Epithelial cell of esophagus (primary cell): ENCODE results near the gene RIMBP3C.
"Not testable (repeated sequence)": the region's sequence is repeated elsewhere in the genome, so short reads cannot be mapped to it uniquely, and the experiment has no call there.

Experiments used
- DNase-seq: peaks from one replicate; pipeline ENCODE4 v3.0.0; 2010; ENCODE audit warnings: low read depth
- H3K4me3 ChIP-seq: 2 replicates; pipeline ENCODE4 v1.5.1; 2011; ENCODE audit warnings: mild to moderate bottlenecking, low read length, control low read depth
- TF ChIP-seq, protein P1 (sequence below): IDR thresholded peaks from 2 replicates; pipeline ENCODE4 v1.5.1; 2011; ENCODE audit warnings: low read depth, mild to moderate bottlenecking, low read length, control low read depth, inconsistent platforms; ENCODE audit not compliant: insufficient read depth; ENCODE audit errors: missing control alignments

The RIMBP3C gene, protein sequence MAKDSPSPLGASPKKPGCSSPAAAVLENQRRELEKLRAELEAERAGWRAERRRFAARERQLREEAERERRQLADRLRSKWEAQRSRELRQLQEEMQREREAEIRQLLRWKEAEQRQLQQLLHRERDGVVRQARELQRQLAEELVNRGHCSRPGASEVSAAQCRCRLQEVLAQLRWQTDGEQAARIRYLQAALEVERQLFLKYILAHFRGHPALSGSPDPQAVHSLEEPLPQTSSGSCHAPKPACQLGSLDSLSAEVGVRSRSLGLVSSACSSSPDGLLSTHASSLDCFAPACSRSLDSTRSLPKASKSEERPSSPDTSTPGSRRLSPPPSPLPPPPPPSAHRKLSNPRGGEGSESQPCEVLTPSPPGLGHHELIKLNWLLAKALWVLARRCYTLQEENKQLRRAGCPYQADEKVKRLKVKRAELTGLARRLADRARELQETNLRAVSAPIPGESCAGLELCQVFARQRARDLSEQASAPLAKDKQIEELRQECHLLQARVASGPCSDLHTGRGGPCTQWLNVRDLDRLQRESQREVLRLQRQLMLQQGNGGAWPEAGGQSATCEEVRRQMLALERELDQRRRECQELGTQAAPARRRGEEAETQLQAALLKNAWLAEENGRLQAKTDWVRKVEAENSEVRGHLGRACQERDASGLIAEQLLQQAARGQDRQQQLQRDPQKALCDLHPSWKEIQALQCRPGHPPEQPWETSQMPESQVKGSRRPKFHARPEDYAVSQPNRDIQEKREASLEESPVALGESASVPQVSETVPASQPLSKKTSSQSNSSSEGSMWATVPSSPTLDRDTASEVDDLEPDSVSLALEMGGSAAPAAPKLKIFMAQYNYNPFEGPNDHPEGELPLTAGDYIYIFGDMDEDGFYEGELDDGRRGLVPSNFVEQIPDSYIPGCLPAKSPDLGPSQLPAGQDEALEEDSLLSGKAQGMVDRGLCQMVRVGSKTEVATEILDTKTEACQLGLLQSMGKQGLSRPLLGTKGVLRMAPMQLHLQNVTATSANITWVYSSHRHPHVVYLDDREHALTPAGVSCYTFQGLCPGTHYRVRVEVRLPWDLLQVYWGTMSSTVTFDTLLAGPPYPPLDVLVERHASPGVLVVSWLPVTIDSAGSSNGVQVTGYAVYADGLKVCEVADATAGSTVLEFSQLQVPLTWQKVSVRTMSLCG (N-terminal part only)

DNA sequence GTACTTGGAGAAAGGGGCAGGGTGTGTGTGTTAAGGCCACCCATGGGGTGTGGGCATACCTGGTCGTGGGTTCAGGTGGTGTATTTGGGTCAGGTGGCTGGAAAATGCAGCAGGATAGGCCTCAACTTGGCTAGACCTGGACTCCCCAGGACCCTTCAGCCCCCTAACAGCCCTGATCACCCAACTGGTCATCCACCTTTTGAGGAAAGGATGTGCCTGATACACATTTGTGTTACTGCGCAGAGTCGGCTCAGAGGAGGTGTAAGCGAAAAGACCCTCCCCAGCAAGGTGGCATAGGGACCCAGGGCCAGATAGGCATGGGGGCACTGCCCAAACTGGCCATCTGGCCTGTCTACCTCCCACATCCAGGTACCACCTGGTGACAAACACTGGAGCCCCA is at the start of gene RIMBP3C:
Gene RIMBP3C, minus strand, starts transcription at position 101 of the 400 bp plus-strand sequence. CDS start 485 bp downstream, outside the sequence.
- not testable (repeated sequence) for DNase-seq, H3K4me3 ChIP-seq

DNA sequence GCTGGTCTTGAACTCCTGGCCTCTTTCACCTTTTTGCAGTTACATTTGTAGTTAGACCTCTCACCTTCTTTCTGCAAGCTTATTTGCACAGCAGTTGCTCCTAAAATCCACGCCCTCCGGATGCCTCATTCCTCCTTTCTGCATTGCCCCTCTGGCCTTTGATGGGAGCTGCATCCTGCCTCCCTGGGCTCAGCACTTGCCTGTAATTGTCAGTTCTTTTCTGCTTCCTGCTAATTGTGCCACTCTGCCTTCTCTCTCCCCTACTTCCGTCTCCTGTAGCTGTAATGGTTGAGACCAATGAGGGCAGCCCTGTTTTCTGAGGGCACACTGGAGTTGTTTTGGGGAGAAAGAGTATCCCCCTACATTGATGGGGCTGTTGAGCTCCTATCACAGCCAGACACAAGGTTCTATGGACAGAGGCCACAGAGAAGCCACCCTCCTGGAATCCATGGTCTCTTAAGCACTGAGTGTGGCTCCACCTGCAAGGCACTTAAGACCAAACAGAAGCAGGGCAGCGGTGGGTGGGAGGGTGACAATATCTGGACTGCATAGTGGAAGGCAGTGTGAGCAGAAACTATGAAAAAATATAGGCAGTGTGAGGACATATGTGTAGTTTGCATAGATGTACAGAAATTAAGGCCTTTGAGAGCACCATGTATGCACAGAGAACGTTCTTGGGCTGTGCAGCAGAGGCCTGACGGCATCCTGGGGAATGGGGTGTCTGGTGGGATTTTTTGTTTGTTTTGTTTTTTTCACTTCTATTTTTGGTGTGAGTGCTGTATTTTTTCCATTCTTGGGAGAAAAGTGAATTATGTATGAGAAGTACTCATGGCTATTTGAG is 48.0 kb upstream of the RIMBP3C start:
- TF ChIP-seq, protein P1, sequence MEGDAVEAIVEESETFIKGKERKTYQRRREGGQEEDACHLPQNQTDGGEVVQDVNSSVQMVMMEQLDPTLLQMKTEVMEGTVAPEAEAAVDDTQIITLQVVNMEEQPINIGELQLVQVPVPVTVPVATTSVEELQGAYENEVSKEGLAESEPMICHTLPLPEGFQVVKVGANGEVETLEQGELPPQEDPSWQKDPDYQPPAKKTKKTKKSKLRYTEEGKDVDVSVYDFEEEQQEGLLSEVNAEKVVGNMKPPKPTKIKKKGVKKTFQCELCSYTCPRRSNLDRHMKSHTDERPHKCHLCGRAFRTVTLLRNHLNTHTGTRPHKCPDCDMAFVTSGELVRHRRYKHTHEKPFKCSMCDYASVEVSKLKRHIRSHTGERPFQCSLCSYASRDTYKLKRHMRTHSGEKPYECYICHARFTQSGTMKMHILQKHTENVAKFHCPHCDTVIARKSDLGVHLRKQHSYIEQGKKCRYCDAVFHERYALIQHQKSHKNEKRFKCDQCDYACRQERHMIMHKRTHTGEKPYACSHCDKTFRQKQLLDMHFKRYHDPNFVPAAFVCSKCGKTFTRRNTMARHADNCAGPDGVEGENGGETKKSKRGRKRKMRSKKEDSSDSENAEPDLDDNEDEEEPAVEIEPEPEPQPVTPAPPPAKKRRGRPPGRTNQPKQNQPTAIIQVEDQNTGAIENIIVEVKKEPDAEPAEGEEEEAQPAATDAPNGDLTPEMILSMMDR, result no peak
- DNase-seq, result no peak
- H3K4me3 ChIP-seq, result no peak overlapping the region

DNA sequence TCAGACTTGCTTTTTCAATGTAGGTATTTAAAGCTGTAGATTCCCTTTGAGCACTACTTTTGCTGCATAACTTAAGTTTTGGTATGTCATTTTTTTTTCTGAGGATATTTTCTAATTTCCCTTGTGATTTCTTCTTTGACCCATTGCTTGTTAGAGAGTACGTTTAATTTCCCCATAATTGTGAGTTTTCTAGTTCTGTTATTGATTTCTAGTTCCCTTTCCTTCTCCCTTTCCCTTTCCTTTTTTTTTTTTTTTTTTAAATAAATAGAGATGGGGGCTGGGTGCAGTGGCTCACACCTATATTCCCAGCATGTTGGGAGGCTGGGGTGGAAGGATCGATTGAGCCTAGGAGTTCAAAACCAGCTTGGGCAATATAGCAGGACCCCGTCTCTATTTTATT is 47.0 kb upstream of the RIMBP3C start:
- no peak overlapping the region for H3K4me3 ChIP-seq
- TF ChIP-seq, protein P1, result no peak
- no peak for DNase-seq

DNA sequence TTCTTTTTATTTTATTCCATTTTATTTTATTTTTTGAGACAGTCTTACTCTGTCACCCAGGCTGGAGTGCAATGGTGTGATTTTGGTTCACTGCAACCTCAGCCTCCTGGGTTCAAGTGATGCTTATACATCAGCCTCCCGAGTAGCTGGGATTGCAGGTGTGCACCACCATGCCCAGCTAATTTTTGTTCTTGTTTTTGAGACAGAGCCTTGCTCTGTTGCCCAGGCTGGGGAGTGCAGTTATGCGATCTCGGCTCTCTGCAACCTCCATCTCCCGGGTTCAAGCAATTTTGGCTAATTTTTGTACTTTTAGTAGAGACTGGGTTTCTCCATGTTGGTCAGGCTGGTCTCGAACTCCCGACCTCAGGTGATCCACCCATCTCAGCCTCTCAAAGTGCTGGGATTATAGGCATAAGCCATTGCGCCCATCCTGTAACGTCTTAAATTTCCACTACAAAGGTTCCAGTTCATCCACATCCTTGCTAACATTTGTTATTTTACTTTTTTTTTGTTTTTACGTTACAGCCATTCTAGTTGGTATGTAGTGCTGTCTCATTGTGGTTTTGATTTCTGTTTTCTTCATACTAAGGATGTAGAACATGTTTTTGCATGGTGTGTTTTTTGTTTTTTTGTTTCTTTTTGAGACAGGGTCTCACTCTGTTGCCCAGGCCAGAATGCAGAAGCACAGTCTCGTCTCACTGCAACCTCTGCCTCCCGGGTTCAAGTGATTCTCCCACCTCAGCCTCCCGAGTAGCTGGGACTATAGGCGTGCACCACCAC is 45.3 kb upstream of the RIMBP3C start:
- not testable (repeated sequence) for DNase-seq, H3K4me3 ChIP-seq

DNA sequence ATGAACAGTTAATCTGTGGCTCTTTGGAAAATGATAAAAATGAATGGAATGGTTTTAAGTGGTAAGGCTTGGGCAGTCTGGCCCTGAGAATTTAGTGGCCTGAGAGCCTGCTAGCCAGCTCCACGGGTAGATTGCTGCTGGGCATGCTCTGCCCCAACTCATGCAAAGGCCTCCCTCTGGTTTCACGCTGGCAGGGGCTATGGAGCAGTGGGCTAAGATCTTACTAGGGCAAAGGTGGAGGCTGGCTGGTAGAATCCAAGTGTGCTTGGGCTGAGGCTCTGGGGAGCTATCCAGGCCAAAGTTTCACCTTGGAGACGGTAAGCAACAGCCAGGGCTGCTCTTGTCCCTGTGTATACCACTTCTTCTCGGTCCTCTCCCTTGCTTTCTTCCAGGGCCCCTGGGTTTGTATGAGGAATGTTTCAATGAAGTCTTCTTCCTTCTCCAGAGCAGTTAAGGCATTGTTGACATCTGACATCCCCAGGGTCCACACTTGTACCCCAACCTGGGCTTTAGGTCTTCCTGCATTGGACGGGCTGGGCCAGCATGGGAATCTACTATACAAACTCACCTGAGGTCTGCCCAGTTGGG is 43.7 kb upstream of the RIMBP3C start:
- no peak overlapping the region for H3K4me3 ChIP-seq
- TF ChIP-seq, protein P1, result no peak
- DNase-seq, result no peak

DNA sequence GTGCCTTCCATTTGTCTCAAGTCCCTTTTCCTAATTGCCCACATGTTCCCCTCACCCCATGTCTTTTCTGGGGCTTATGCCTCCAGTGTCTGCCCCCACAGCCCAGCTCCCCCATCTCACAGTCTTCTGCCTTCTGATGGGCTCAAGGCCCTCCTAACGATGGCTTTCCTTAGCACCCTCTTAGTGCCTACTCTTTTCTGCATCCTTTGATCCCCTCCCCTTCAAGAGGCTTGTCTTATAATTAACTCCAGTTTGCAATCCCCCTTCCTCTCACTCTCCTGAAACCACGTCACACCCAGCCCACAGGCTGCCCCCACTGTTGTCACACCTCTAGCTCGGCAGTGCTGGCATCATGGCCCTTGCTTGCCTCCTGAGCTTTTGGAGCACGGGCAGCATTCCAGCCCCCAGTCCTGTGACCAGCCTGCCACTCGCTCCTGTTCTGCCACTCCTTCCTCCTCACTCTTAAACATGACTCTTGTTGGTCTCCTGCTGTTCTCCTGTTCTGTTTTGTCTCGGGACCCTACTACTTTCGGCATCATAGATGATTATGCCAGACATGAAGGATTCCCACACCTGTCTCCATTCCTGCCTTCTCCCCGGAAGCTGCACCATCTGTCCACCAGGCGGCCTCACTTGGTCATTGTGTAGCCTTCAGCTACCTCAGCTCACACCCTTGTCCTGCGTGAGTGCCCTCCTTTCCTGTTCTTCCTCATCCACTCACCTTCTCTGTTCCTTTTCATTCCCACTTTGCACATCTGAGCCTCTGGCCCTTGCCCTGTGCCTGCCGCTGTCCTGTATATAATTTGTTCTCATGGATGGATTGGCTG is 42.4 kb upstream of the RIMBP3C start:
- TF ChIP-seq, protein P1, result peak; percentile 40
- no peak for DNase-seq
- H3K4me3 ChIP-seq, result no peak overlapping the region
